GM12874 (cell line): Measurements from ENCODE around the gene TBX20.

Experiments used
- TF ChIP-seq, protein P1 (sequence below): IDR thresholded peaks from 2 replicates; pipeline ENCODE4 v1.5.1; 2011; ENCODE audit warnings: low read depth, mild to moderate bottlenecking, control low read depth, low read length, moderate library complexity; ENCODE audit not compliant: insufficient read depth

The TBX20 gene

GRCh38 chr7:35254496-35255442, 869 bp upstream of the TBX20 start:
- TF ChIP-seq, protein P1, sequence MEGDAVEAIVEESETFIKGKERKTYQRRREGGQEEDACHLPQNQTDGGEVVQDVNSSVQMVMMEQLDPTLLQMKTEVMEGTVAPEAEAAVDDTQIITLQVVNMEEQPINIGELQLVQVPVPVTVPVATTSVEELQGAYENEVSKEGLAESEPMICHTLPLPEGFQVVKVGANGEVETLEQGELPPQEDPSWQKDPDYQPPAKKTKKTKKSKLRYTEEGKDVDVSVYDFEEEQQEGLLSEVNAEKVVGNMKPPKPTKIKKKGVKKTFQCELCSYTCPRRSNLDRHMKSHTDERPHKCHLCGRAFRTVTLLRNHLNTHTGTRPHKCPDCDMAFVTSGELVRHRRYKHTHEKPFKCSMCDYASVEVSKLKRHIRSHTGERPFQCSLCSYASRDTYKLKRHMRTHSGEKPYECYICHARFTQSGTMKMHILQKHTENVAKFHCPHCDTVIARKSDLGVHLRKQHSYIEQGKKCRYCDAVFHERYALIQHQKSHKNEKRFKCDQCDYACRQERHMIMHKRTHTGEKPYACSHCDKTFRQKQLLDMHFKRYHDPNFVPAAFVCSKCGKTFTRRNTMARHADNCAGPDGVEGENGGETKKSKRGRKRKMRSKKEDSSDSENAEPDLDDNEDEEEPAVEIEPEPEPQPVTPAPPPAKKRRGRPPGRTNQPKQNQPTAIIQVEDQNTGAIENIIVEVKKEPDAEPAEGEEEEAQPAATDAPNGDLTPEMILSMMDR = no peak

- TF ChIP-seq, protein P1 = no peak
These were observed 515 bp downstream of the TBX20 start for GRCh38 chr7:35253460-35253709.

GRCh38 chr7:35252612-35253459, 1.1 kb downstream of the TBX20 start:
- TF ChIP-seq, protein P1 = no peak

- TF ChIP-seq, protein P1 = no peak
These were observed 2.1 kb downstream of the TBX20 start for GRCh38 chr7:35251606-35252310.

- TF ChIP-seq, protein P1 = no peak
These were observed 3.0 kb downstream of the TBX20 start for GRCh38 chr7:35250941-35251340.

DNA sequence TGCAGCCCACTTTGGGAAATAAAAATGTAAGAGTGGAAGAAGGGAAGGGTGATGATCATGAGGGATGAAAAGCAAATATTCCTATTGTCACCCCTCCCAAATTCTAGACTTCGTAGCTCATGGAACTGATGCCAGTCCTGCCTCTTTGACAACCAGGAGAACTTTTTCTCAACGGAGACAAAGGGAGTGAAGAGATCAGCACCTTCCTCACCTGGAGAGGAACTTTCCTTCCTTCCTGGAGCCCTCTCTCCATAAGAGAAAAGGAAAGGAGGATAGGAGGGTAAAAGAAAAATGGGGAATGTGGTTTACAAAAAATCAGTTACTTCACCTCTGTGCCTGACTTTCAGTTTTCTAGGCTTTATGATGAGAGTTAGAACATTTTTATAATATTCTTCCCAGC, 3.4 kb downstream of the TBX20 start:
- TF ChIP-seq, protein P1 = no peak

DNA sequence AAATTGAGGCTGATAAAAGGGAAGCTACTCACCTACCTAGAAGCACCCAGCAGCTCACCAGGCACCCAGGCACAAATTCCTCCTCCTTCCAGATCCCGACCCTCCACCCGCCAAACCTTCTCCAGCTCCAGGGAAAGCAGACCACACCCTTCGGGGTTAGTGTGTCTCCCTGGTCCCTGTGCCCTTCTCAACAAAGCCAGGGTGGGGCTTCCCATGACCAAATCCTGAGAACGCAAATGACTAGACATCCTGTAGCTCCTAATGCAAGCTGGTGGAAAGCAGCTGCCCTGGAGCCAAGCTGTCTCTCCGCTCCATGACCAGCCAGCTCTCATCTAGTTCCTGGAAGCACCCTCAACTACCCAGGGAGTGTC, 4.4 kb downstream of the TBX20 start:
- TF ChIP-seq, protein P1 = no peak
